Endothelial cell of umbilical vein (primary cell): Measurements from ENCODE around the gene CFAP77. TPM values are rescaled to one million over a fixed set of nuclear protein-coding genes. Genes with fewer than 3 reads are reported as not detected.

Experiments used
- BruUV-seq: library from RNA; stranded (reverse); fragments of 400-500 nt; replicated peaks from 2 replicates; lab custom pipeline; 2021; lab: Mats Ljungman, UMichigan
- CTCF ChIA-PET: fragments of 300-600, 350-600 bp; sonication (Branson Sonifier 250); formaldehyde crosslinking; loops from one replicate; lab custom pipeline; 2021; ENCODE audit warnings: antibody characterized with exemption, inconsistent platforms; lab: Charles Lee
- POLR2A ChIA-PET: fragments of 300-600, 350-600 bp; sonication (Branson Sonifier 250); formaldehyde crosslinking; loops from one replicate; lab custom pipeline; 2021; ENCODE audit warnings: antibody characterized with exemption, inconsistent platforms; lab: Charles Lee
- DNase-seq: peaks from one replicate; pipeline ENCODE4 v3.0.0-alpha.2; 2011; ENCODE audit warnings: low read depth, low spot score
- FAIRE-seq: peaks from 2 replicates; lab custom pipeline; 2011; peaks lifted over from hg19 to GRCh38; lab: Jason Lieb, UNC
- H2AFZ ChIP-seq: 2 replicates; pipeline ENCODE4 v1.6.0; 2012; ENCODE audit warnings: low read depth, low read length, control low read depth, inconsistent platforms
- H3K27ac ChIP-seq: 2 replicates; pipeline ENCODE4 v1.5.1; 2011; ENCODE audit warnings: low read depth, mild to moderate bottlenecking, control low read depth, low read length, moderate library complexity; ENCODE audit not compliant: insufficient read depth
- H3K27me3 ChIP-seq, 2 experiments: 2 replicates each; pipeline versions ENCODE4 v1.6.0 to v1.6.1; 2011; ENCODE audit warnings: low read length in 2 of 2, mixed read lengths in 1 of 2; ENCODE audit not compliant: control insufficient read depth in 2 of 2, insufficient read depth in 2 of 2
- H3K36me3 ChIP-seq, 2 experiments: 2 replicates in 1 of 2; 3 replicates in 1 of 2; pipeline ENCODE4 v1.5.1; 2011; ENCODE audit warnings: low read length in 2 of 2, mild to moderate bottlenecking in 1 of 2, moderate library complexity in 1 of 2; ENCODE audit not compliant: control insufficient read depth in 2 of 2, insufficient read depth in 2 of 2; ENCODE audit errors: extremely low read depth in 1 of 2
- H3K4me1 ChIP-seq: 3 replicates; pipeline ENCODE4 v1.5.1; 2011; ENCODE audit warnings: mild to moderate bottlenecking, low read length; ENCODE audit not compliant: control insufficient read depth, insufficient read depth; ENCODE audit errors: extremely low read depth
- H3K4me2 ChIP-seq: 2 replicates; pipeline ENCODE4 v1.6.1; 2011; ENCODE audit warnings: low read length, control low read depth, mixed read lengths; ENCODE audit not compliant: insufficient read depth
- H3K4me3 ChIP-seq, 3 experiments: fragments of 200-600 bp in 1 of 3; sonication (generic), shearing (Covaris generic) in 1 of 3; replicated peaks in 1 of 3; 2 replicates each; pipeline ENCODE4 v1.5.1; 2011 to 2016; ENCODE audit warnings: control low read depth in 3 of 3, low read length in 3 of 3, mild to moderate bottlenecking in 2 of 3, inconsistent platforms in 1 of 3, low read depth in 1 of 3, moderate library complexity in 1 of 3; ENCODE audit not compliant: insufficient read depth in 1 of 3
- H3K79me2 ChIP-seq: 2 replicates; pipeline ENCODE4 v1.6.0; 2012; ENCODE audit warnings: low read length, inconsistent platforms; ENCODE audit not compliant: control insufficient read depth, insufficient read depth
- H3K9ac ChIP-seq: replicated peaks from 2 replicates; pipeline ENCODE3; 2011; ENCODE audit warnings: low read length, control low read depth; ENCODE audit not compliant: insufficient read depth; ENCODE audit errors: extremely low read depth
- H3K9me1 ChIP-seq: replicated peaks from 3 replicates; pipeline ENCODE4 v1.6.0; 2011; ENCODE audit warnings: mild to moderate bottlenecking, low read length; ENCODE audit not compliant: control insufficient read depth, insufficient read depth; ENCODE audit errors: extremely low read depth
- H3K9me3 ChIP-seq: replicated peaks from 2 replicates; pipeline ENCODE4 v1.5.1; 2012; ENCODE audit warnings: low read length, inconsistent platforms; ENCODE audit not compliant: control insufficient read depth, insufficient read depth
- H4K20me1 ChIP-seq: replicated peaks from 2 replicates; pipeline ENCODE3; 2011; ENCODE audit warnings: mild to moderate bottlenecking, low read length; ENCODE audit not compliant: control insufficient read depth, insufficient read depth; ENCODE audit errors: extremely low read depth
- CTCF ChIP-seq, 2 donors: IDR thresholded peaks; 1 replicate in 1 of 2; 2 replicates in 1 of 2; pipeline ENCODE4 v1.5.1; 2011; ENCODE audit warnings: low read length in 2 of 2, mild to moderate bottlenecking in 2 of 2, moderate library complexity in 2 of 2, control low read depth in 1 of 2, inconsistent platforms in 1 of 2, low read depth in 1 of 2; ENCODE audit not compliant: insufficient read depth in 1 of 2; ENCODE audit errors: extremely low read depth in 1 of 2
- EZH2 ChIP-seq: IDR thresholded peaks from 2 replicates; pipeline ENCODE4 v1.6.1; 2012; ENCODE audit warnings: borderline replicate concordance, low read depth, mild to moderate bottlenecking, moderate library complexity, low read length, inconsistent platforms; ENCODE audit not compliant: severe bottlenecking
- FOS ChIP-seq: IDR thresholded peaks from 2 replicates; pipeline ENCODE4 v1.6.1; 2011; ENCODE audit warnings: mild to moderate bottlenecking, low read length, moderate library complexity, borderline replicate concordance; ENCODE audit not compliant: insufficient read depth
- GATA2 ChIP-seq: IDR thresholded peaks from 2 replicates; pipeline ENCODE4 v1.7.0; 2011; ENCODE audit warnings: low read depth, mild to moderate bottlenecking, moderate library complexity, mixed read lengths, low read length; ENCODE audit not compliant: insufficient read length, insufficient read depth
- JUN ChIP-seq: IDR thresholded peaks from 2 replicates; pipeline ENCODE4 v1.6.1; 2011; ENCODE audit warnings: borderline replicate concordance, low read depth; ENCODE audit not compliant: insufficient read length, insufficient read depth
- MAX ChIP-seq: IDR thresholded peaks from 2 replicates; pipeline ENCODE4 v1.6.1; 2011; ENCODE audit not compliant: insufficient read depth, insufficient read length
- MYC ChIP-seq: IDR thresholded peaks from one replicate; pipeline ENCODE4 v1.6.1; 2011; ENCODE audit warnings: mild to moderate bottlenecking, low read depth, low read length
- POLR2A ChIP-seq: IDR thresholded peaks from 2 replicates; pipeline ENCODE4 v1.6.1; 2012; ENCODE audit warnings: low read depth, mild to moderate bottlenecking, control low read depth, low read length
- POLR2AphosphoS5 ChIP-seq: IDR thresholded peaks from 2 replicates; pipeline ENCODE4 v1.6.1; 2012; ENCODE audit warnings: low read depth, mild to moderate bottlenecking, control low read depth, low read length, moderate library complexity; ENCODE audit not compliant: insufficient read depth
- dilution Hi-C: fragments of 300-500 bp; cut with MboI; formaldehyde crosslinking; loops from one replicate; pipeline ENCODE4 v1.15.0; 2019; ENCODE audit warnings: low sequenced_read_pairs; ENCODE audit not compliant: extremely low pct_ligation_motif_present
- intact Hi-C: fragments of 100-400 bp; cut with micrococcal nuclease; formaldehyde crosslinking; loops from one replicate; pipeline ENCODE4 v1.10.0; 2022
- polyA plus RNA-seq, 4 experiments: library from polyadenylated mRNA; depleted of rRNA in 3 of 4; stranded (reverse) in 3 of 4; unstranded in 1 of 4; fragments of >200 nt; gene quantifications; 2 replicates each; pipeline versions ENCODE4 v1.2.1 to v1.2.3, GENCODE V29; 2011 to 2012; ENCODE audit warnings: missing spikeins in 1 of 4
- total RNA-seq: library from RNA; stranded (reverse); gene quantifications from 2 replicates; pipeline ENCODE4 v1.2.3, GENCODE V29; 2021

The CFAP77 gene
- total and polyA plus RNA-seq, 2 donors (not counting 3 experiments of a cell fraction or from before 2014, with no cell fraction given) = not detected

- no peaks in the 10 kb centered on the region for H3K4me1 ChIP-seq
- H3K27me3 ChIP-seq = peaks cover 2 to 3% of the 10 kb centered on the region in 2 experiments
- dilution Hi-C loops = no loop called here
- ChIA-PET POLR2A (no interaction called here), CTCF (no interaction called here)
- no peaks in the 10 kb centered on the region for H3K36me3 ChIP-seq
- H3K9me1 ChIP-seq = no peaks in the 10 kb centered on the region
- no peak overlapping the region for H3K4me2 ChIP-seq
- no peak for FAIRE-seq
- H4K20me1 ChIP-seq = no peaks in the 10 kb centered on the region
- TF ChIP-seq CTCF (IDR thresholded peaks at IDR 0.05; ENCODE audit: extremely low read depth in 1 of 2, insufficient read depth in 1 of 2, low read depth in 1 of 2, low read length in 2 of 2) = no peak
- TF ChIP-seq POLR2A = no peak
- no peak for TF ChIP-seq EZH2
- no peak for TF ChIP-seq MAX
- no peak for TF ChIP-seq FOS
- TF ChIP-seq MYC = no peak
- TF ChIP-seq POLR2AphosphoS5 = no peak
- TF ChIP-seq GATA2 = no peak
- no peak for TF ChIP-seq JUN
- H3K79me2 ChIP-seq = no peaks in the 10 kb centered on the region
- no peak overlapping the region for H3K4me3 ChIP-seq
- BruUV-seq = no TSS peak
- H2AFZ ChIP-seq = no peak overlapping the region
- no peak overlapping the region for H3K9ac ChIP-seq
- DNase-seq = no peak
- H3K27ac ChIP-seq = no peak overlapping the region
- intact Hi-C loops = no loop called here
- H3K9me3 ChIP-seq = no peaks in the 10 kb centered on the region
Observed at GRCh38 chr9:132481053-132481849, 71.2 kb downstream of the CFAP77 start.
